Heart right ventricle (tissue), 16 donors: ENCODE data around the gene BCL2L13. TPM values are rescaled to one million over a fixed set of nuclear protein-coding genes. Genes with fewer than 3 reads are reported as not detected.

Experiments used
- ATAC-seq, 8 donors: fragments of 200-7000 bp; cut with Tn5 transposase; one replicate each; pipeline ENCODE4 v1.9.1; 2020; ENCODE audit warnings: mild to moderate bottlenecking in 8 of 8, moderate library complexity in 8 of 8, moderate number of reproducible peaks in 1 of 8
- DNase-seq, 2 donors: peaks; one replicate each; pipeline ENCODE4 v3.0.0-alpha.2; 2020
- H3K27ac ChIP-seq, 10 donors: fragments of 200-600 bp; sonication (generic) in 2 of 10; one replicate each; pipeline versions ENCODE4 v1.5.0 to v1.8.0; 2020 to 2022; ENCODE audit warnings: mild to moderate bottlenecking in 3 of 10
- H3K27me3 ChIP-seq, 7 donors: fragments of 200-600 bp; one replicate each; pipeline ENCODE4 v1.8.0; 2021 to 2022; ENCODE audit warnings: mild to moderate bottlenecking in 2 of 7
- H3K36me3 ChIP-seq, 9 donors: fragments of 200-600 bp; sonication (generic) in 1 of 9; one replicate each; pipeline versions ENCODE4 v1.5.0 to v1.8.0; 2020 to 2022; ENCODE audit warnings: mild to moderate bottlenecking in 2 of 9
- H3K4me1 ChIP-seq, 9 donors: fragments of 200-600 bp; sonication (generic) in 1 of 9; one replicate each; pipeline versions ENCODE4 v1.5.0 to v1.8.0; 2020 to 2022; ENCODE audit warnings: mild to moderate bottlenecking in 4 of 9
- H3K4me3 ChIP-seq, 10 donors: fragments of 200-600 bp; sonication (generic) in 2 of 10; one replicate each; pipeline versions ENCODE4 v1.5.0 to v1.8.0; 2020 to 2022; ENCODE audit warnings: mild to moderate bottlenecking in 7 of 10, moderate library complexity in 2 of 10
- H3K9me3 ChIP-seq, 11 donors: fragments of 200-600 bp in 10 of 11; sonication (generic) in 2 of 11; one replicate each; pipeline versions ENCODE4 v1.5.0 to v1.8.0; 2013 to 2022; ENCODE audit warnings: mild to moderate bottlenecking in 2 of 11, control low read depth in 1 of 11, moderate library complexity in 1 of 11
- CTCF ChIP-seq, 9 donors: fragments of 200-600 bp; sonication (generic) in 2 of 9; IDR thresholded peaks; one replicate each; pipeline versions ENCODE4 v1.5.0 to v1.8.0; 2021 to 2022; ENCODE audit warnings: antibody characterized with exemption in 9 of 9, mild to moderate bottlenecking in 5 of 9, moderate library complexity in 1 of 9
- WGBS, 2 donors: extraction: QIAGEN DNeasy Blood & Tissue Kit; methylation state at CpG; one replicate each; pipeline ENCODE4 v1.1.7; 2013; ENCODE audit warnings: inconsistent platforms in 1 of 2; 5-methylcytosine and 5-hydroxymethylcytosine counted together
- intact Hi-C, 10 donors: fragments of 100-400 bp; cut with DNase I; formaldehyde crosslinking; loops; one replicate each; pipeline versions ENCODE4 v1.11.1 to v1.14.2; 2022
- polyA plus RNA-seq, 2 donors: library from polyadenylated mRNA; stranded (reverse); fragments of 200-250 nt; gene quantifications; one replicate each; pipeline ENCODE4 v1.2.3, GENCODE V29; 2013
- total RNA-seq, 10 donors: library from RNA; stranded (reverse); fragmentation: NEBNext Ultra II Directional in 3 of 10; extraction: Animal tissue kit (Norgen Biotek cat#: 25700) in 3 of 10; gene quantifications; one replicate each; pipeline versions ENCODE4 v1.2.1 to v1.2.4, GENCODE V29; 2021 to 2023
- donor health status: Arrhythmogenic right ventricular cardiomyopathy.
- donor health status: ischemic (EF 13 %, LVEDD 7.1; RV severe dilation, severe dysfunction).
- donor health status: healthy with polysubstance abuse.
- donor health status: DM: no; HTN: yes; CAD: no.
- donor health status: DM: no; HTN: no; CAD: no.
- donor health status: ischemic (EF 25% LVEDD 6.9; RV normal size, moderate dysfunction).
- donor health status: ischemic (EF 25% LVEDD 5.7; RV mildly dilated, moderate dysfunction).
- donor health status: healthy.
- donor health status: DM: yes; HTN: yes; CAD: no.
- donor health status: Ischemic cardiomyopathy.
- donor health status: ischemic (EF 35%, LVEDD 5.7; RV mildly dilated, moderate dysfunction).
- donor health status: nonischemic (EF 11% LVEDD 7.7; RV severe dilation, severe dysfunction).
- donor health status: DM: yes; HTN: yes; CAD: no.
- donor health status: PGD.
- donor health status: ischemic (EF 29% LVEDD 5.4; RV normal size, mild dysfunction).
- donor health status: nonischemic (EF 23%, LVEDD 6.1; RV moderate dilation, normal function).

Gene BCL2L13
- total and polyA plus RNA-seq, 12 donors, result 27.9 to 113 (median 88.7) TPM

GRCh38 chr22:17707526-17707925 lies 69.0 kb downstream of the BCL2L13 start:
- H3K27me3 ChIP-seq, result no peaks in the 10 kb centered on the region
- peaks cover 0 to 56% (median 14%) of the 10 kb centered on the region in 9 donors for H3K36me3 ChIP-seq
- peak overlapping the region in 7 of 10 donors; percentile 16 to 40 (median 31) for H3K4me3 ChIP-seq
- H3K9me3 ChIP-seq, result no peaks in the 10 kb centered on the region
- intact Hi-C loops, result loop anchor here in 1 of 10 donors (10.0 kb wide), 1 partner anchor 63 kb away; no protein-coding TSS in a partner anchor
- ATAC-seq, result no peak
- H3K27ac ChIP-seq, result peak overlapping the region in 7 of 10 donors; percentile 47 to 78 (median 60)
- no peak for TF ChIP-seq CTCF (IDR thresholded peaks at IDR 0.05)
- WGBS, 2 donors, result 63 to 67% methylated on average over 3 of the region's 3 CpGs
- peaks cover 0 to 26% (median 0%) of the 10 kb centered on the region in 9 donors for H3K4me1 ChIP-seq
- DNase-seq, result no peak

- no peaks in the 10 kb centered on the region for H3K27me3 ChIP-seq
- H3K27ac ChIP-seq, result no peak overlapping the region
- intact Hi-C loops, result loop anchor here in 1 of 10 donors (10.0 kb wide), 1 partner anchor 155 kb away; no protein-coding TSS in a partner anchor
- no peak overlapping the region for H3K4me3 ChIP-seq
- no peaks in the 10 kb centered on the region for H3K9me3 ChIP-seq
- peaks cover 0 to 26% (median 0%) of the 10 kb centered on the region in 9 donors for H3K4me1 ChIP-seq
- ATAC-seq (no peak), DNase-seq (no peak)
- TF ChIP-seq CTCF (IDR thresholded peaks at IDR 0.05), result no peak
- WGBS, 2 donors, result 97 to 99% methylated on average over 5 of the region's 5 CpGs
- H3K36me3 ChIP-seq, result peaks cover 0 to 40% (median 6%) of the 10 kb centered on the region in 9 donors
These were observed 71.5 kb downstream of the BCL2L13 start for GRCh38 chr22:17710023-17710422.

GRCh38 chr22:17712441-17712840 lies 73.9 kb downstream of the BCL2L13 start:
- 81 to 86% methylated on average over 2 of the region's 2 CpGs for WGBS, 2 donors

GRCh38 chr22:17716529-17716928 lies 78.0 kb downstream of the BCL2L13 start:
- H3K27me3 ChIP-seq, result no peaks in the 10 kb centered on the region
- TF ChIP-seq CTCF (IDR thresholded peaks at IDR 0.05), result no peak
- H3K36me3 ChIP-seq, result peaks cover 0 to 19% (median 0%) of the 10 kb centered on the region in 9 donors
- 96% methylated on average over 3 of the region's 3 CpGs for WGBS, 2 donors
- peaks cover 0 to 5% (median 0%) of the 10 kb centered on the region in 9 donors for H3K4me1 ChIP-seq
- ATAC-seq, result no peak
- DNase-seq, result no peak
- no peak overlapping the region for H3K4me3 ChIP-seq
- no peak overlapping the region for H3K27ac ChIP-seq
- intact Hi-C loops, result loop anchor here in 1 of 10 donors (10.0 kb wide), 1 partner anchor 162 kb away; no protein-coding TSS in a partner anchor
- no peaks in the 10 kb centered on the region for H3K9me3 ChIP-seq

More at GRCh38 chr22:17712441-17712840, 73.9 kb downstream of the BCL2L13 start:
- intact Hi-C loops, result loop anchor here in 1 of 10 donors (10.0 kb wide), 1 partner anchor 158 kb away; no protein-coding TSS in a partner anchor
- Histone ChIP-seq H3K9me3 (no peaks in the 10 kb centered on the region), H3K36me3 (peaks cover 0 to 33% (median 6%) of the 10 kb centered on the region in 9 donors), H3K4me3 (no peak overlapping the region), H3K4me1 (peaks cover 0 to 9% (median 2%) of the 10 kb centered on the region in 9 donors), H3K27ac (no peak overlapping the region), H3K27me3 (no peaks in the 10 kb centered on the region)
- DNase-seq, result no peak
- no peak for TF ChIP-seq CTCF (IDR thresholded peaks at IDR 0.05)
- ATAC-seq, result no peak
